Activated naive CD4-positive, alpha-beta T cell treated with anti-CD3 and anti-CD28 coated beads for 36 hours (primary cell): ENCODE measurements around the gene OPCML. TPM values are rescaled to one million over a fixed set of nuclear protein-coding genes. Genes with fewer than 3 reads are reported as not detected.

Source experiments
- CTCF ChIA-PET: fragments of 350-600 bp; sonication (Branson Sonifier 250); formaldehyde crosslinking; loops from one replicate; lab custom pipeline; 2021; ENCODE audit warnings: antibody characterized with exemption; lab: Charles Lee
- DNase-seq: peaks from one replicate; pipeline ENCODE4 v3.0.0-alpha.2; 2020
- H3K27ac Mint-ChIP-seq: one replicate; pipeline ENCODE4 v1.8.0; 2021; ENCODE audit warnings: mild to moderate bottlenecking, mixed read lengths
- H3K27me3 Mint-ChIP-seq: one replicate; pipeline ENCODE4 v1.8.0; 2021; ENCODE audit warnings: low read depth, mixed read lengths
- H3K36me3 Mint-ChIP-seq: one replicate; pipeline ENCODE4 v1.8.0; 2021; ENCODE audit warnings: low read depth, mixed read lengths
- H3K4me1 Mint-ChIP-seq: one replicate; pipeline ENCODE4 v1.8.0; 2021; ENCODE audit warnings: low read depth, mixed read lengths
- H3K4me3 Mint-ChIP-seq: one replicate; pipeline ENCODE4 v1.8.0; 2021; ENCODE audit warnings: mild to moderate bottlenecking, moderate library complexity, mixed read lengths
- H3K9me3 Mint-ChIP-seq: one replicate; pipeline ENCODE4 v1.8.0; 2021; ENCODE audit warnings: mixed read lengths
- intact Hi-C: fragments of 100-400 bp; cut with micrococcal nuclease; formaldehyde crosslinking; loops from one replicate; pipeline ENCODE4 v1.15.1; 2023
- total RNA-seq, 2 experiments: library from RNA; stranded (reverse); gene quantifications; one replicate each; pipeline ENCODE4 v1.2.3, GENCODE V29; 2021

The OPCML gene
- total RNA-seq, 2 experiments from 2014 or later: not detected

DNA sequence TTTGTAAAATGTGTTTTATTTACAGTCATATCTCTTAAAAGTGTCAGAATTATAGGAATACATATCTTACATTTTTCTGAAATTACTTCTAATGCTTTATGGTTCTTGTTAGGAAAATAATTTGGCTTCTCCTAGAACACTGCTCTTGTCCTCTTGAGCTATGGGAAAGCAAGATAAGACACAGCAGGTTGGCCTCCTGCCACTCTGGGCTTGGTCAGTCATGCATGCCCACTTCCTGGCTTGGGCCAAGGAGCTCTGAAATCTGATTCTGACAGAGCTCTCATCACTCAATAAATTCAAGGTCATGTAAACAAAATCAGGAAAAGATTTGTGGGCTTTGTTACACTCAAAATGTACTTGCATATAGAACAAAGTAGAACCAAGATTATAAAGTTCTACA is 1036.0 kb downstream of the OPCML start:
- Mint-ChIP-seq H3K27ac (no peak overlapping the region), H3K4me1 (no peaks in the 10 kb centered on the region), H3K36me3 (no peaks in the 10 kb centered on the region), H3K9me3 (peaks cover 7% of the 10 kb centered on the region), H3K4me3 (no peak overlapping the region), H3K27me3 (no peaks in the 10 kb centered on the region)
- intact Hi-C loops: no loop called here
- DNase-seq: no peak
- CTCF ChIA-PET: no interaction called here

DNA sequence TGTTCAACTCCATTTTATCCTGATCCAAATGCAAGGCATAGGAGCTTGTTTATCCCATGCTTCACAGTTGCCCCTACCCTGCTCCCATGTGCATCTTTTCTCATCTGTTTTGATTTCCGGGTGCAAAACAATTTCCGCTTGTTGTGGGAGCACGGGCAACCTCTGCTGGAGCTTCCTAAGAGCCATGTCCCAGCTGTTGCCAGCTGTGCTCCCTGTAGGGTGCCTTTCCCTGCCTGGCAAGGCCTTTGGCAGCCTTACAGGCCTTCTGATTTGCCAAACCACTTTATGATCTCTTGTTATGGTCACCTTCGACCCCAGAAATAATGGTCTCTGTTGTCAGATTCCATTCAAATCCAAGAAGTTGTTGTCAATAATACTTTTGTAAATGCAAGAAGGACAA is 1038.5 kb downstream of the OPCML start:
- Mint-ChIP-seq H3K27ac (no peak overlapping the region), H3K9me3 (peaks cover 10% of the 10 kb centered on the region), H3K4me1 (no peaks in the 10 kb centered on the region), H3K4me3 (no peak overlapping the region), H3K27me3 (no peaks in the 10 kb centered on the region), H3K36me3 (no peaks in the 10 kb centered on the region)
- CTCF ChIA-PET: no interaction called here
- no peak for DNase-seq
- intact Hi-C loops: no loop called here

DNA sequence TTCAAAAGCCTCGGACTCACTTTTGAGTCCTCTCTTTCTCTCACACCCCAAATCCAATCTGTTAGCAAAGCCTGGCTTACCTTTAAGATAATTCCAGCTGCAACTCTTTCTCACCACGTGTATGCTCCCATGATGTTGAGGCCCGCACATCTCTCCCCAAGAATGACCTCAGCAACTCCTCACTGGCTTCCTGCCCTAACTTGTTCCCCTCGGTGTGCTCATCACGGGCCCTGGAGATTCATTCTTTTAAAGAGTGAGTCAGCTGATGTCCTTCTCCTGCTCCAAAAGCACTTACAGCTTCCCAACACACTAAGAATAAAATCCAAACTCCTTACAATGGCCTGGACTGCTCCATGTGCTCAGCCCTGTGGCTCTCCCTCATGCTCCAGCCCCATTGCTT is 1041.3 kb downstream of the OPCML start:
- H3K36me3 Mint-ChIP-seq: no peaks in the 10 kb centered on the region

DNA sequence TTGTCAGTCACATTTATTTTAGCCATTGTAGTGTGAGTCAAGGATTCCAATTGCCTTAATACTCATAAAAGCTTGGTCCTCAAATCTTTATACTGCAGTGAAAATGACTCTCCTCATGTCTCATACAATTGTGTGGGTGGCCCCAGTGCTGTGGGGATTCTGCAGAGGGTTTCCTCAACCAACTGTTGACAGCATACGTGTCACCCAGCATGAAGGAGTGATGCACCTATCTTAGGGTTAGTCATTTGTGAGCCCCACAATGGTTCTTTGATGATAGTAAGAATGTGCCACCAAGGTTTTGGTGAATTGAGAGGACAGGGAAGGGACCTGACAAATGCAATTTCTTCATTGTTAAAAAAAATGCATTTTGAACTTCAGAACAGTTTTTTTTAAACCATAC is 1046.2 kb downstream of the OPCML start:
- Mint-ChIP-seq H3K9me3 (peaks cover 18% of the 10 kb centered on the region), H3K27me3 (no peaks in the 10 kb centered on the region), H3K4me3 (no peak overlapping the region), H3K27ac (no peak overlapping the region), H3K4me1 (no peaks in the 10 kb centered on the region), H3K36me3 (no peaks in the 10 kb centered on the region)
- CTCF ChIA-PET: no interaction called here
- no peak for DNase-seq
- intact Hi-C loops: no loop called here

More for the DNA sequence above, 1041.3 kb downstream of the OPCML start:
- Mint-ChIP-seq H3K9me3 (peaks cover 15% of the 10 kb centered on the region), H3K27me3 (no peaks in the 10 kb centered on the region), H3K27ac (no peak overlapping the region), H3K4me1 (no peaks in the 10 kb centered on the region), H3K4me3 (no peak overlapping the region)
- DNase-seq: no peak
- intact Hi-C loops: no loop called here
- CTCF ChIA-PET: no interaction called here

DNA sequence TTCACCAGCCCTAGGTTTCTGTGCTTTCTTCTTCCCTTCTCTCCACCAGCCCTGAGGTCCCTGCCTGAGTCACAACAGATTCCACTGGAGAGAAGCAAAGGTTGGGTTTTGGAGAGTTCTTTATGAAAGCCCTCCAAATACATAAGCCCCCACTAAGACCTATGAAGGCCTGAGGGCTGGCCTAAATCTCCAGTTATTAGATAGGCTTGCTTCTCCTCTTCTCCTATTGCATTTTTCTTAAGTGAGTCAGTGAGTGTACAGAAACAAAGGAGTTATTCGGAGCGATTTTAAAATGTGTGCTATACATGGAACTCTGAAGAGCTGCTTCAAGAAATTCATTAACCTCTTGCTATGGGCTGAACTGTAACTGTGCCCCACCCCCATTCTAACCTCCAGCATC is 1057.3 kb downstream of the OPCML start:
- H3K9me3 Mint-ChIP-seq: peaks cover 5% of the 10 kb centered on the region
- intact Hi-C loops: no loop called here
- CTCF ChIA-PET: no interaction called here
- H3K27me3 Mint-ChIP-seq: peaks cover 4% of the 10 kb centered on the region
- H3K4me3 Mint-ChIP-seq: no peak overlapping the region
- DNase-seq: no peak
- H3K27ac Mint-ChIP-seq: no peak overlapping the region
- no peaks in the 10 kb centered on the region for H3K36me3 Mint-ChIP-seq
- no peaks in the 10 kb centered on the region for H3K4me1 Mint-ChIP-seq

DNA sequence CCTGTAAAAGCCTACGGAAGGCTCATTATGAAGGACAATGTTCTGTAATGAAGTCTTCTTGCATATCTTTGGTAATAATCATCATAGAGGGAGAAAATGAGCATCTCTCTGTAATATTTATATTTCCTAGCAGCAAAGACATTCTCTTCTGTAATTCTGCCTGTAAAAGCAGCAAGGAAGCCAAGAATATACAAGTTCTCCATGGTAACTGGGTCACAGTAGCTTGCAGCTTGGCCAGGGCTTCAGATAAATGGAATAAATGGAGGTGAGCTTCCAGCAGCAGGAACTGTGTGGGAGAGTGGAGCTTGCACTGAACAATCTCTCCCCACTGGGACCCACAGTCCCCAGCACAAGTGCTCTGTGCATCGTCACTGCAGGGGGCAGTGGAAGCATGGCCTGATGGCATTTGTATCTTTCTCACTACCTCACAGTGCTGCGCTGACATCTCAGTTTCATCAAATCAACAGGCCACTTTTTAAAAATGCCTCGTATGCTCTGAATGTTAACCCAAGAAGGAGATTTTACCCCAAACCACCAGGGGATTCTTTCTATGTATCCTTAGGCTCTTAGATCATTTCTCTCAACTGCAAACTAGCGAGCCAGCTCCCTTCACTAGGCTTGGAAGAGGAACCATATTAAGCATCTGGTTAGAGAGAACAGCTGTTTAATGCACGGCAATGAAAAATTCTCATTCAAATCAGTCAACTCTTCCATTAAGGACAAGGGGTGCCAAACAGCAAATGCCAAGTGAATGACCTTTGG is 1059.7 kb downstream of the OPCML start:
- intact Hi-C loops: no loop called here
- Mint-ChIP-seq H3K36me3 (no peaks in the 10 kb centered on the region), H3K4me1 (no peaks in the 10 kb centered on the region), H3K27ac (no peak overlapping the region), H3K27me3 (peaks cover 4% of the 10 kb centered on the region), H3K4me3 (no peak overlapping the region), H3K9me3 (peaks cover 5% of the 10 kb centered on the region)
- DNase-seq: no peak
- CTCF ChIA-PET: no interaction called here

DNA sequence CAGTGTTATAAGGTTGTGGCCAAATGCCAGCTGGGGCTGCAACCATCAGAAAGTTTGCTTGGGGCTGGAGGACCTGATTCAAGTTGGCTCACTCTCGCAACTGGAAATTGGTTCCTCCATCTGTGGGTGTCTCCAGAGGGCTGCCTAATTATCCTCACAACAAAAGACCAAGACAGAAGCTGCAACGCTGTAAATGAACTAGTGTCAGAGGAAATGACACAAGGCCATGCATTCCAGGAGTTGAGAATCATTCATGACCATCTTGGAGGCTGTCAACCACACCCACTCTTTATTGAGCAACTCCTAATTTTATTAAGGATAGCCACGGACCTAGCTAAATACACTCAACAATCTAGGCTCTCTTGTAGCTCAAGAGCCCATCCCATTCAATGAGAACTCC is 1060.8 kb downstream of the OPCML start:
- H3K27ac Mint-ChIP-seq: no peak overlapping the region
- H3K27me3 Mint-ChIP-seq: no peaks in the 10 kb centered on the region
- H3K4me1 Mint-ChIP-seq: no peaks in the 10 kb centered on the region
- intact Hi-C loops: no loop called here
- no peaks in the 10 kb centered on the region for H3K36me3 Mint-ChIP-seq
- CTCF ChIA-PET: no interaction called here
- H3K4me3 Mint-ChIP-seq: no peak overlapping the region
- no peak for DNase-seq
- H3K9me3 Mint-ChIP-seq: peaks cover 2% of the 10 kb centered on the region

DNA sequence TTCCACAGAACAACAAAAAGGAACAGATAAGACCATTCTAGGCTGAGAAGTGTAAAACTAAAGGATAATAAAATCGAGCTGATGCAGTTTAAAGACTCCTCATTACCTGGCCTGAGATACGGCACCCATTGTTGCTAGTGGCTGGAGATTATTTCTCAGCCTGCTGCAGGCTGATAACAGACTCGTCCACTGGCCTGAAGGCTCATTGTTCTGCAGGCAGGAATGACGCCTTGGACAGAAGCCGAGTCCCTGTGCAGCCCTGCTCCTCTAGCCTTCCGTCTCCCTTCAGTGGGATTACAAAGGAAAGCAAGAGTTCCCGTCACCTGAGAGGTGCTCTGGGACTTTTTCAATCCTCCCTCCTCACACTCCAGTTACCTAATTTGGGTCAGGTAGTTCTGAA is 1065.3 kb downstream of the OPCML start:
- Mint-ChIP-seq H3K4me1 (no peaks in the 10 kb centered on the region), H3K27me3 (no peaks in the 10 kb centered on the region), H3K4me3 (no peak overlapping the region), H3K36me3 (no peaks in the 10 kb centered on the region), H3K27ac (no peak overlapping the region), H3K9me3 (peaks cover 2% of the 10 kb centered on the region)
- CTCF ChIA-PET: interaction anchor here (0.6 kb wide), 1 partner anchor 72 kb away, joined by 3 read pairs; no protein-coding TSS in a partner anchor
- intact Hi-C loops: no loop called here
- no peak for DNase-seq

DNA sequence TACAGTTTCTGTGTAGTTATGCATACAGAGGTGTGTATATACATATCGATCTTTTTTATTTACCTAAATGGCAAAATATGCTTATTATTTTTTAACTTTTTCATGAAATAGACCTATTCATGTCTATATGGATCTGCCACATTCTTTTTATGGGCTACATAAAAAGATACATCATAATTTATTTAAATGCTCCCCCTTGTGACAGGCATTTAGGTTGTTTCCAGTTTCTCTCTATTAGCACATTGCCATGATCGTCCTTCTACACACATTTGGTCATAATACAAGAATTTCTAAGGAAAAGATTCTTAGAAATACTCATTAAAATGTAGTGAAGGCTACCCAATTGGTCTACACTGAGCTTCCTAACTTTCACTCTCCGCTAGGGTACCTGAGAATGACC is 1067.4 kb downstream of the OPCML start:
- intact Hi-C loops: no loop called here
- DNase-seq: no peak
- Mint-ChIP-seq H3K9me3 (peaks cover 5% of the 10 kb centered on the region), H3K4me1 (no peaks in the 10 kb centered on the region), H3K27me3 (no peaks in the 10 kb centered on the region), H3K36me3 (no peaks in the 10 kb centered on the region), H3K27ac (no peak overlapping the region), H3K4me3 (no peak overlapping the region)
- CTCF ChIA-PET: no interaction called here

DNA sequence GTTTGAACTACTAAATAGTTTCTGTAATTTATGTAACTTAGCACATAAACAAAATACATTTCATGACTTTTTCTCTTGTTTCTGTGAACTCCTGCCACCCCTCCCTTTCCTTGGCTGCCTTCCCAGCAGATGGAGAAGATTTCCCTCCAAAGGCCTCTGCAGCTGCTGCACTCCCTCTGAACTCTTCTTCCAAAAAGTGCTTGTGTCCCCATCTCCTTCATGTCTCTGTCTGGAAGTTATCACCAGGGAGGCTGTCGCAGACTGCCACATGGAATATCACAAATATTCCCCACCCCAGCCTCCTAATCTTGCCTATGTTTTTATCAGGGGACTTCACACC is 1068.3 kb downstream of the OPCML start:
- intact Hi-C loops: no loop called here
- Mint-ChIP-seq H3K4me1 (no peaks in the 10 kb centered on the region), H3K27me3 (no peaks in the 10 kb centered on the region), H3K27ac (no peak overlapping the region), H3K9me3 (peaks cover 8% of the 10 kb centered on the region), H3K36me3 (no peaks in the 10 kb centered on the region), H3K4me3 (no peak overlapping the region)
- CTCF ChIA-PET: no interaction called here
- no peak for DNase-seq

DNA sequence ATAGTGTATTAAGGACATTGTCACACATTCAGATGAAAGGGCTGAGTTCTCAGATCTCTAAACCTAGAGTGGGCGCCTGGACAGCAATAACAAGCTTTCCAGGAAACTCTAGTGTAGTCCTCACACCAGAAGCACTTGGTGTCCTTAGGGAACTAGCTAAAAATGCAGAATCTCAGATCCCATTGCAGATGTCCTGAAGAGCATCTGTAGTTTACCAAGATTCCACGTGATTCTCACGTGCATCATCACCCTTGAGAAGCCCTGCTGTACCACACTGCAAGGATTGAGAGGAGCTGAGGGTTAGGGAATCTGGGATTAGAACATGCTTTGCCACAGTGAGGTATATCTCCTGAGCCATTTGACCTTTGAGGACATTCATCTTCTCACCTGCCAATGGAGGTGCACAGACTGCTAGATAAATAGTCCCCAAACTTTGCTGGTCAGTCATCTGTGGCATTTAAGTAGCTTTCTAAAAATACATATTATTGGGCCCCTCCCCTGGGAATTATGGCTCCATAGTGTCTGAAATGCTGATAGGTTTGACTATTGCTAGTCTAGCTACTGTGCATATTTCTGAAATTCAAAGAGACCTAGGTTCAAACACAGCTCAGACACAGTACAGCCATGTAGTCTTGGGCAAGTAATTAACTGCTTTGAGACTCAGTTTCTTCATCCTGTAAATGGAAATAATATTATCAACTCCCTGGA is 1068.9 kb downstream of the OPCML start:
- DNase-seq: no peak
- CTCF ChIA-PET: no interaction called here
- H3K4me1 Mint-ChIP-seq: no peaks in the 10 kb centered on the region
- no peak overlapping the region for H3K27ac Mint-ChIP-seq
- no peaks in the 10 kb centered on the region for H3K36me3 Mint-ChIP-seq
- intact Hi-C loops: no loop called here
- H3K4me3 Mint-ChIP-seq: no peak overlapping the region
- H3K9me3 Mint-ChIP-seq: peaks cover 8% of the 10 kb centered on the region
- no peaks in the 10 kb centered on the region for H3K27me3 Mint-ChIP-seq

DNA sequence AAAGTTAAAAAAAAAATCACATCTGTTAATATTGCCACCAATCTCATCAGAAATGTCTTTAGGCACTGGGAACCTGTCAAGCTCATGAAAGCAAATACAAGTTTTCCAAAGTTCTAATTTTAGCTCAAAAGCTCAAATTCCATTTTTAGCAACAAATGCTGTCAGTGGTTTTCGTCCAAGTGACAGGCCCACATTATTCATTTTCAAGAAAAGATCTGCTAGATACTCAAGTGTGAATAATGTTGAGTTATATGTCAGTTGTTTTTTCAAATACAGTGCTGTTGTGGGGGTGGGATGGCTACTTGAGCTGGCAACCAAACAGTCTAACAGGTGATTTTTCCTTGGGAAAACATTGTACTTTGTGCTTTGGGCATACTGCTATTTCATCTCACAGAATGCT is 1072.6 kb downstream of the OPCML start:
- H3K27me3 Mint-ChIP-seq: no peaks in the 10 kb centered on the region
- no peak for DNase-seq
- no peaks in the 10 kb centered on the region for H3K4me1 Mint-ChIP-seq
- H3K27ac Mint-ChIP-seq: no peak overlapping the region
- H3K36me3 Mint-ChIP-seq: no peaks in the 10 kb centered on the region
- intact Hi-C loops: no loop called here
- CTCF ChIA-PET: no interaction called here
- H3K4me3 Mint-ChIP-seq: no peak overlapping the region
- peaks cover 7% of the 10 kb centered on the region for H3K9me3 Mint-ChIP-seq

DNA sequence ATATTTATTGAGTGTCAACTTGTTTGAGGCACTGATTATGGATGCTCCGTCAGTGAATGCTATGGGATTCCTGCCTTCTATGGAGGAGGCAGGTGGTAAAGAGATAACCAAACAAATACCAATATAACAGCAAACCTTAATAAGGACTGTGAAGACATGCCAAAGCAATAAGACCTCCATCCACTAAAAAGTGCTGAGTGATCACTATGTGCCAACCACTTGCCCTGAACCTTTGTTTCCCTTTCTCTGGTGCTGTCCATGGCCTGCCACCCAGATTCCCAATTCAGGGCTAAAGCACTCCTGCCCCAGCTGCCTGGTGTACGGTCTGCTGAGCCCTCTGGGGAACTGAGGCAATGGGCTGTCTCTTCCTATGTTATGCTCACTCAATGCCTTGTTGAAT is 1074.9 kb downstream of the OPCML start:
- no peaks in the 10 kb centered on the region for H3K36me3 Mint-ChIP-seq
- H3K4me3 Mint-ChIP-seq: no peak overlapping the region
- DNase-seq: no peak
- intact Hi-C loops: no loop called here
- no peaks in the 10 kb centered on the region for H3K27me3 Mint-ChIP-seq
- H3K27ac Mint-ChIP-seq: no peak overlapping the region
- no peaks in the 10 kb centered on the region for H3K4me1 Mint-ChIP-seq
- peaks cover 7% of the 10 kb centered on the region for H3K9me3 Mint-ChIP-seq
- CTCF ChIA-PET: no interaction called here
